ENCODE results near the gene GANAB.

GRCh38 chr11:62610403-62610802 lies 36.0 kb downstream of the GANAB start:
- TF ChIP-seq, protein P1, sequence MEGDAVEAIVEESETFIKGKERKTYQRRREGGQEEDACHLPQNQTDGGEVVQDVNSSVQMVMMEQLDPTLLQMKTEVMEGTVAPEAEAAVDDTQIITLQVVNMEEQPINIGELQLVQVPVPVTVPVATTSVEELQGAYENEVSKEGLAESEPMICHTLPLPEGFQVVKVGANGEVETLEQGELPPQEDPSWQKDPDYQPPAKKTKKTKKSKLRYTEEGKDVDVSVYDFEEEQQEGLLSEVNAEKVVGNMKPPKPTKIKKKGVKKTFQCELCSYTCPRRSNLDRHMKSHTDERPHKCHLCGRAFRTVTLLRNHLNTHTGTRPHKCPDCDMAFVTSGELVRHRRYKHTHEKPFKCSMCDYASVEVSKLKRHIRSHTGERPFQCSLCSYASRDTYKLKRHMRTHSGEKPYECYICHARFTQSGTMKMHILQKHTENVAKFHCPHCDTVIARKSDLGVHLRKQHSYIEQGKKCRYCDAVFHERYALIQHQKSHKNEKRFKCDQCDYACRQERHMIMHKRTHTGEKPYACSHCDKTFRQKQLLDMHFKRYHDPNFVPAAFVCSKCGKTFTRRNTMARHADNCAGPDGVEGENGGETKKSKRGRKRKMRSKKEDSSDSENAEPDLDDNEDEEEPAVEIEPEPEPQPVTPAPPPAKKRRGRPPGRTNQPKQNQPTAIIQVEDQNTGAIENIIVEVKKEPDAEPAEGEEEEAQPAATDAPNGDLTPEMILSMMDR (conservative IDR thresholded peaks at IDR 0.05; ENCODE audit: low read depth in 2 of 2): no peak
- TF ChIP-seq JUNB (IDR thresholded peaks at IDR 0.05; ENCODE audit: unreplicated experiment): no peak
- no peak for TF ChIP-seq POLR2AphosphoS5 (IDR thresholded peaks at IDR 0.05; ENCODE audit: low read depth)
- TF ChIP-seq EZH2 (IDR thresholded peaks at IDR 0.05; ENCODE audit: low read depth, unreplicated experiment): no peak
- no peak for TF ChIP-seq CREB1 (CRISPR knock-in tag; IDR thresholded peaks at IDR 0.05; ENCODE audit: low read depth)
- no peak for TF ChIP-seq REST (IDR thresholded peaks at IDR 0.05; ENCODE audit: unreplicated experiment)

Data from GM23338 (cell line).